ENCODE results near the gene POC1A.
"Not testable (repeated sequence)": the region's sequence is repeated elsewhere in the genome, so short reads cannot be mapped to it uniquely, and the experiment has no call there.

POC1A gene

GRCh38 chr3:52185837-52186236 lies 31.6 kb upstream of the POC1A start:
- no peak overlapping the region for H3K4me3 ChIP-seq (ENCODE audit: low read length)
- DNase-seq (ENCODE audit: low read depth, low spot score): no peak

GRCh38 chr3:52185311-52185710 lies 31.1 kb upstream of the POC1A start:
- DNase-seq (ENCODE audit: low read depth, low spot score): no peak
- no peak overlapping the region for H3K4me3 ChIP-seq (ENCODE audit: low read length)

- no peak overlapping the region for H3K4me3 ChIP-seq (ENCODE audit: low read length)
- DNase-seq (ENCODE audit: low read depth, low spot score): no peak
Observed at GRCh38 chr3:52184690-52185089, 30.5 kb upstream of the POC1A start.

DNA sequence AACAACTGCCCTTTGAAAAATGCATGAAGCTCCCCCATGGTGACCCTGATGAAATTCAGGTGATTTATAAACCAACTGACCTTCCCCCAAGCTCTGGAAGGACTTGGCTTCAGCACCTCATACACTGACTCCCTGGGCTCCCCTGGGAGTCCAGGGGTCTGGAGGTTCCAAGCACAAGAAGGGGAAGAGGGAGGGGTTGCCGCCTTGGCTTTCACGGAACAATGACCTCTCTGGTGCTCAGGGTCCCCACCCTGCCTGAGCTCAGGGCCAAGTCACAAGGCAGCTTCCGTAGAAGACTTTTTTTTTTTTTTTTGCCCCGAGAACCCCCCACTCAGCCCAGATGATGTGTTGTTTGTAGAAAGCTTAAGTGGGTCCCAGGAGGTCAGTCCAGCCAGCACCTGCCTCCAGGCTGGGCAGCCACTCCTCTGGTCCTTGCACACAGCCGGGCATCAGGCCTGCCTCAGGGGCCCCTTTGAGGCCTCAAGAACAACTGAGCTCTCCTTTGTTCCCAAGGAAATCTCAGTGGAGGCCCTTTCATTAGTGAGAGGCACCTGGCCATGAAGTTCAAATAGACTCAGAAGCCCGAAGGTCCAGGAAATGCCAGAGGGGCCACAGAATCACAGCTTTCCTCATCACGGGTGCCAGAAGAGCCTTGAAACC lies 29.7 kb upstream of the POC1A start:
- no peak for DNase-seq (ENCODE audit: low read depth, low spot score)
- H3K4me3 ChIP-seq (ENCODE audit: low read length): no peak overlapping the region

GRCh38 chr3:52182691-52183090 lies 28.5 kb upstream of the POC1A start:
- no peak for DNase-seq (ENCODE audit: low read depth, low spot score)
- no peak overlapping the region for H3K4me3 ChIP-seq (ENCODE audit: low read length)

DNA sequence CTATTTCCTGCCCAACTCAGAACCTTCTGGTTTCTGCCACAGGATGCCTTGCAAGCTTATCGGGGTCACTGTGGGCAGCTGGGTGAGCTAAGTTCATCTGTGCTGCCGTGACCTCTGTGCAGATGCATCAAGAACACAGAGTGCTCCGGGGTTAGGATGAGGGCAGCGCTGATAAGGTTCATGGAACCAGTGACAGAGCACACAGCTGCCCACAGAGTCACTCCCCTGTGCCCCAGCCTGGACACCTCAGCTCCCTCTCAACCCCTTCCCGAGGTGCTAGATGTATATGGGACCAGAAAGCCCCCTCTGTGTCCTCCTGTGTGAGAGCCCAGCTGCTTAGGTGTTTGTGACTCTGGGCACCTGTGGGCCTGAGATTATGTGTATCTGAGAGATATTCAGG lies 28.0 kb upstream of the POC1A start:
- no peak for DNase-seq (ENCODE audit: low read depth, low spot score)

GRCh38 chr3:52181543-52181942 lies 27.3 kb upstream of the POC1A start:
- no peak overlapping the region for H3K4me3 ChIP-seq (ENCODE audit: low read length)
- DNase-seq (ENCODE audit: low read depth, low spot score): no peak

More for the DNA sequence above, 28.0 kb upstream of the POC1A start:
- H3K4me3 ChIP-seq (ENCODE audit: low read length): no peak overlapping the region

- no peak overlapping the region for H3K4me3 ChIP-seq (ENCODE audit: low read length)
- no peak for DNase-seq (ENCODE audit: low read depth, low spot score)
Observed at GRCh38 chr3:52178537-52178936, 24.3 kb upstream of the POC1A start.

- not testable (repeated sequence) for H3K4me3 ChIP-seq (ENCODE audit: low read length); DNase-seq (ENCODE audit: low read depth, low spot score)
Observed at GRCh38 chr3:52178126-52178525, 23.9 kb upstream of the POC1A start.

- no peak for DNase-seq (ENCODE audit: low read depth, low spot score)
- no peak overlapping the region for H3K4me3 ChIP-seq (ENCODE audit: low read length)
Observed at GRCh38 chr3:52177701-52178042, 23.4 kb upstream of the POC1A start.

- no peak for DNase-seq (ENCODE audit: low read depth, low spot score)
- H3K4me3 ChIP-seq (ENCODE audit: low read length): no peak overlapping the region
Observed at GRCh38 chr3:52176951-52177700, 22.9 kb upstream of the POC1A start.

- DNase-seq (ENCODE audit: low read depth, low spot score): no peak
Observed at GRCh38 chr3:52176180-52176752, 22.0 kb upstream of the POC1A start.

GRCh38 chr3:52175416-52176179 lies 21.4 kb upstream of the POC1A start:
- H3K4me3 ChIP-seq (ENCODE audit: low read length): no peak overlapping the region
- DNase-seq (ENCODE audit: low read depth, low spot score): no peak

More at GRCh38 chr3:52176180-52176752, 22.0 kb upstream of the POC1A start:
- no peak overlapping the region for H3K4me3 ChIP-seq (ENCODE audit: low read length)

DNA sequence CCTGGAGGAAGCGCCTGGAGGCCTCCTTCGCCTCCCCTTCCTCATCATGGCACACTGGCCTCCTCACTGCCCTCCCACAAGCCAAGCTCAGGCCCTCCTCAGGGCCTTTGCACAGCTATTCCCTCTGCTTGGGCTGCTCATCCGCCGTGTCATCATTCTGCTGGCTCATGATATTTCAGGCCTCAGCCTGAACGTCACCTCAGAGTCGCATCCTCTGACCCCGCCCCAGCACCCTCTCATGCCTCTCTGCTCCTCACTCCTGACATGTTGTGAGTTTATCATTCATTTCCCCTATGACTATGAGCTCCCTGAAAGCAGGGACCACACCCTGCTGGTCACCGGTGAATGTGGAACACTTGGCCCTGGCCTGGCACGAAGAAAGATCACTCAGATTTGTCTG lies 20.7 kb upstream of the POC1A start:
- H3K4me3 ChIP-seq (ENCODE audit: low read length): no peak overlapping the region
- no peak for DNase-seq (ENCODE audit: low read depth, low spot score)

GRCh38 chr3:52173101-52173500 lies 18.9 kb upstream of the POC1A start:
- no peak for DNase-seq (ENCODE audit: low read depth, low spot score)
- no peak overlapping the region for H3K4me3 ChIP-seq (ENCODE audit: low read length)

DNA sequence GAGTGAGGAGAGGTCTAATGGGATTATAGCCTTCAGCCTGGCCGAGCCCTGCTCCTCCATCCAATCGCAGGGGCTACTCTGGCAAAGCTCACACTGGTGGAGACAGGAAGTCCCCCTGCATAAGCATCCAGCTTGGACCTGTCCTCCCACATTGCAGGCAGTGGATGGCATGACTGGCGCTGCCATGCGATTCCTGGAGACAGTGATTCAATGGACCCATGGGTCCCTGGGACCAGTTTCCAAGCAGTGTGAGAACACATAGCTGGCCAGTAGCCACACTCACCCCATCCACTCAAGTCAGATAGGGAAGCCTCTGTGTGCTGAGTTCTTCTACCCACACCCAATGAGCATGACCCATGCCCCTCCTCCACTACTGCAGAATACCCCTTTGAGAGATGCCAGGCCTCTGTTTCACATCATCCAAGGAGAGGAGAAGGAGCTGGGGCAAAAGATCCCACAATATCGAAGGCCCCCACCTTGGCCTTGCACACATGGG lies 18.1 kb upstream of the POC1A start:
- DNase-seq (ENCODE audit: low read depth, low spot score): no peak

GRCh38 chr3:52171514-52172261 lies 17.5 kb upstream of the POC1A start:
- H3K4me3 ChIP-seq (ENCODE audit: low read length): no peak overlapping the region

More for the DNA sequence above, 18.1 kb upstream of the POC1A start:
- no peak overlapping the region for H3K4me3 ChIP-seq (ENCODE audit: low read length)

GRCh38 chr3:52170217-52170616 lies 16.0 kb upstream of the POC1A start:
- DNase-seq (ENCODE audit: low read depth, low spot score): not testable (repeated sequence)

More at GRCh38 chr3:52171514-52172261, 17.5 kb upstream of the POC1A start:
- no peak for DNase-seq (ENCODE audit: low read depth, low spot score)

GRCh38 chr3:52167240-52167639 lies 13.0 kb upstream of the POC1A start:
- DNase-seq (ENCODE audit: low read depth, low spot score): no peak
- no peak overlapping the region for H3K4me3 ChIP-seq (ENCODE audit: low read length)

More at GRCh38 chr3:52170217-52170616, 16.0 kb upstream of the POC1A start:
- not testable (repeated sequence) for H3K4me3 ChIP-seq (ENCODE audit: low read length)
